ENCODE results near the gene PLXNA2.

The PLXNA2 gene

DNA sequence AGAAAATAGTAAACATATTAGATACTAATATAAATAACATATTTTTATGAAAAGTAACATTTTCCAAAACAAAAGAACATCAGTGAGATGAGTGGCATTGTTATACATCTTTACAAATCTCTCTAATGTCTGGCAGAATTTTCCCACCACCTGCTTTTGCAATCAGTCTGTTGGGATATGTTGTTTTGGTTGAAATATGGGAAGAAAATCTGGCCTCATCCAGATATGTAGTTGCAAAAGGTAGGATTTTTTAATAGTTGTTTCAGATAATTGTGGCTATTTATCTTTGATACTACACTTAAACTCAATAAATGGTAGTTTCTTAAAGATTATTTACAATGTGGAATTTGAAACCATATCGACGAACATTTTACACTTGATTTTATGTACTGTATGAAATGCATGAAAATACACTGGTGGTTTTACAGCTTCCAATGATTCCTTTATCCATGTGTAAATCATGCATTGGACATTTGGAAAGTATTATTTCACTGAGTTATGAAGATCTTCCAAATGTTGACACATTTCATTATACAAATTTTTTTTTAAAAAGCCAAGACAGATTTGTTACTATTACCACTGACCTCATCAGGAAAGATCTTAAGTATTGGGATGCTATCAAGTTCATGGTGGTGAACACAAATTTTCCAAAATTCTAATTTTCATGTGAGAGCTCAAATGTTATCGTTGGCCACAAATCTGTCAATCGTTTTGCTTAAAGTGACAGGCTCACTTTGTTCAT is 259.2 kb downstream of the PLXNA2 start:
- no peak for DNase-seq

DNA sequence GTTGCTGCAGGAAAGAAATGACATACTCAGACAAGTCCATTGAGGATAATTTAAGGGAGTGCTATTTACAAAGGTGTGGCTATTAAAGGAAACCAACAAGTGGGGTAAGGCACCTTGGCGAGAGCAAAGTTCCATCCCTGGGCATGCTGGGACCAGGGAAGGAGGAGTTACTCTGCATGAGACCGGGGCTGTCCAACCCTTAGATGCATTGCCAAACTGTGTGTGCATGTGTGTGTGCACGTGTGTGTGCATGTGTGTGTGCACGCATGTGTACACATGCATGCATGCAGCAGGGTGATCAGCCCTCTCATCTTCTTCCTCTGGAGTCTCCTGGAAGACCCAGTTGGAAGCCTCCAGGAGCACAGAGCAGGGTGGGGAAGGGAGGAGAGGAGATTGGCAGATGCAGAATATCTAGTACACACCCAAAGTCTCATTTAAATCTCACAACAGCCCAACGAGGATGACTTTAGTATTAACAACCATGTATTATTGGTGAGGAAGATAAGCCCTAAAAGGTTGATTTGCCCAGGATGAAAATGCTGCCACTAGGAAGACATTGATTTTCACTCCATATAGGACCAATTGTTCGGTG is 261.0 kb downstream of the PLXNA2 start:
- DNase-seq = no peak

DNA sequence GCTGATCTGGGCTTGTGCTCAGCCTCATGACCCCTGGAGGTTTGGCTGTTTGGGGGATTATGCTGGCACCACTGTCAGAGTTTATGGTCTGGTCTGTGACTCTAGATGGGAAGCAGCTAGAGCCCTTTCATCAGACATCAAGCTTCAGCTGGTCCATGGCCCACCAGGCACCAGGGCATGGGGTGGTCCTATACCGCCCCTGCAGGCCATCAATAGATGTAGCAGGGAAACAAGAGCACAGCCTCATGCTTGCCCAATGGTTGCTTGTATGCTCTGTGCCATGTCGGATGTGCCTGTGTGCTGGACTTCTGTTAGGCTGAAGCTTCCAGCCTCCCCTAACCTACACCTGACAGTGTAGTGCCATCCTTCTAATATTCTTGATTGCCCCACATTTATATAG is 262.2 kb downstream of the PLXNA2 start:
- peak; percentile 18 for DNase-seq

DNA sequence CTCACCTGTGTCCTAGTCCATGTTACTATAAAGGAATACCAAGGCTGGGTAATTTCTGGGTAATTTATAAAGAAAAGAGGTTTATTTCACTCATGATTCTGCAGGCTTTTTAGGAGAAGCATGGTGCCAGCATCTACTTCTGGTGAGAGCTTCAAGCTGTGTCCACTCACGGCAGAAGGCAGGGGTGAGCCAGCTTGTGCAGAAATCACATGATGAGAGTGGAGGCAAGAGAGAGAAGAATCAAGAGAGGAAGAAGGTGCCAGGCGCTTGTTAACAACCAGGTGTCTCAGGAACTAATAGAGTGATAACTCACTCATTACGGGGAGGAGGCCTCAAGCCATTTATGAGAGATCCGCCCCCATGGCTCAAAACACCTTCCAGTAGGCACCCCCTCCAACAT is 265.7 kb downstream of the PLXNA2 start:
- DNase-seq = no peak

DNA sequence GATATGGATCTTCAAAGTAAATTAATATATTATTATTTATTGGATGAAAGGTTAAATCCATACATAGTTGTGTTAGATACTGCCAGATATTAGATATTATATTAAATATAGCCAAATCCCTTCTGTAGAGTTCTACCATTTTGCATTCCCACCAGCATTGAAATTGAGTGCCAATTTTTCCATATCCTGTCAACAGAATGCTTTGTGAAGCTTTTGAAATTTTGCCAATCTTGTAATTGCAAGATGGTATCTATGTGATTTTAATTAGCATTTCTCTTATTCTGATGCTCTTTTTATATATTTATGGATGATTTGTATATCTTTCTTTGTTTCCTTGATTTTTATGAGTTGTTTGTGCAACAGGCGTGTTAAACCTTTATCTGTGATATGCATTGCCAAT is 266.3 kb downstream of the PLXNA2 start:
- no peak for DNase-seq

DNA sequence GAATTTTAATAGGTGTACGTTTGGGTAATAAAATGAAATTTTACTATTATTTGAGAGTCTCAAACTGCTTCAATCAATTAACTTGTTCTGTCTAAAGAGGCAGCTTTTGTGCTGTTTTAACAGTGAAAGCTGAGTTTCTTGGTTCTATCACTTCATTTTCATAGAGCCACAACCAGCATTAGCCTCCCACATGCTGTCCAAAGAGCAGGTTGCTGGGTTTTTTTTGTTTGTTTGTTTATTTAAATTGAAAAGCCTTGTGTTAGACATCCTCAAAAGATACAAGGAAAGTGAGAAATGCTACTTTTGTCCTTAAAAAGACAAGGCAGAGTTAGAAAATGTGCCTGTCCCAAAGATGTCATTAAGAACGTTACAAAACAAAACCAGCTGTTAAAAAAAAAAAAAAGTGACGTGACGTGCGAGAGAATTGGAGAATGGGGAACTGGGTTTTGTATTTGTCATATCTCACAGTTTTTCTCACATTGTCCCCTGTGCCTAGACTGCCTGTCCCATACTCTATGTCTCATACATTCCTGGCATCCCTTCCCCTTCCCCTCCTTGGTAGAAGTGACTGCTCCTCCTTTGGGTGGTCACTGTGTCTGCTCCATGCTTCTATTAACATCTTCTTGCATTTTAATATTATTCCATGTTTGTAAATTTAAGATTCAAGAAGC is 270.2 kb downstream of the PLXNA2 start:
- no peak for DNase-seq

DNA sequence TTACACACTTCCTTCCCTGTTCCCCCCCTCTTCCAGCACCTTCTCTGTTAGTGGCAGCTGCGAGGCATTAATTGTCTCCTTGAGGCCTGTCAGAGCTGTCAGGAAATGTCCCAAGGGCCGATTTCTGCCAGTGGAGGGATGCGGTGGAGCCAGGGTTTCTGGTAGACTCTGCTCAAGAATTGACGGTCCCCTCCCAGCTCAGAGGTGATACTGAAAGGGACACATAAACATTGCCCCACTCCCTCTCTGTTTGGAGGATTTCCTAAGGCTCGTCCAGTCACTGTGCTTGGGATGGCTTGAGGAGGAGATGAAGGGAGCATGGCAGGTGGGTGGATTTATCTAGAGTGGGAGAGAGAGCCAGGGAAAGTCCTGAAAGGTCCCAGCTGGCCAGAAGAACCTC is 271.8 kb downstream of the PLXNA2 start:
- no peak for DNase-seq
